ENCODE measurements around the gene NUDT1.

NUDT1 gene

DNA sequence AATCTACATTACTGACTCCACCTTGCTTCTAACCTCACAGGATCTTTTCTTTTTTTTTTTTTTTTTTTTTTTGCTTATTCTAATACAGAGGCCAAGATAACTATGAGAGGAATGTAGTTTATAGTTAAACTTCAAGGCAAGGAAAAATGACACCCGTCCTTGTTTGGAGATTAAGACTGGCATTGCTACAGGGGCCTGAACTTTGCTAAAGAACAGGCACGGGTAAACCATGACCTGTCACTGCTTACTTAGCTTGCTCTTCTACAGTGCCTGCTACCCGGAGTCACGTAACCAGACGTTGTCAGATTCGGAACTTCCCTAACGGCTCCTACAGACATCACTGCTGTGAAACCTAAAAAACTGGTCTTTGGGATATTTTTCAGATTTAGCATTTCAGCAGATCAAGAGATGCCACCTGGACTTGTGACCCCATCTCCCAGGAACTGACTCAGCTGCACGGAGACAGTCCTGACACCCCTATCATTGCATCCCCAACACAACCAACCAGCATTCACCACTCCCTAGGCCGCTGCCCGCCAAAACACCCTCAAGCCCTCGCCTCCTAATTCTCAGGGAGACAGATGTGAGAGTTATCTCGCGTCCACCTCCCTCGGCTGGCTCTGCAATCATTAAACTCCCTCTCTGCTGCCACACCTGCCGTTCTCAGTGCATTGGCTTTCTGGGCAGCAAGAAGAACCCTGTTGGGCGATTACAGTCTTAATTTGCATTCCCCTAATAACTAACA is 36.8 kb upstream of the NUDT1 start:
- DNase-seq (ENCODE audit: low spot score) = no peak

DNA sequence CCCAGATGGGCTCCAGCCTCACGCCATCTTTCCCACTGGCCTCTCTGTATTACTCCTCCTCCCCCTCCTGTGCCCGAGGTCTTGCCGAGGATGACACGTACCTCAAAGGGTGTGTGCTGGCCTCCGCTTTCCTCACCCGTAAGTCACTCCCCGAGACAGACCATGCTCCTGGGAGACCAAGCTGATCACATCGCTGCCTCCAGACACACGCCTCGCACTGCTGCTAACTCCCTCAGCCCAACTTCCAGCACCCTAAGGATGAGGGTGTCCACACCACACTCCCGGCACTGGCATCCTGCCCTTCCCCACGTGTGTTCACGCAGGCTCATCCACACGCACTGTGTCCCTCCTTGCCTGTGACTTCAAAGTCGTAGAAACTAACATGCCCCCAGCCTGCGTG is 33.3 kb upstream of the NUDT1 start:
- DNase-seq (ENCODE audit: low spot score) = no peak

DNA sequence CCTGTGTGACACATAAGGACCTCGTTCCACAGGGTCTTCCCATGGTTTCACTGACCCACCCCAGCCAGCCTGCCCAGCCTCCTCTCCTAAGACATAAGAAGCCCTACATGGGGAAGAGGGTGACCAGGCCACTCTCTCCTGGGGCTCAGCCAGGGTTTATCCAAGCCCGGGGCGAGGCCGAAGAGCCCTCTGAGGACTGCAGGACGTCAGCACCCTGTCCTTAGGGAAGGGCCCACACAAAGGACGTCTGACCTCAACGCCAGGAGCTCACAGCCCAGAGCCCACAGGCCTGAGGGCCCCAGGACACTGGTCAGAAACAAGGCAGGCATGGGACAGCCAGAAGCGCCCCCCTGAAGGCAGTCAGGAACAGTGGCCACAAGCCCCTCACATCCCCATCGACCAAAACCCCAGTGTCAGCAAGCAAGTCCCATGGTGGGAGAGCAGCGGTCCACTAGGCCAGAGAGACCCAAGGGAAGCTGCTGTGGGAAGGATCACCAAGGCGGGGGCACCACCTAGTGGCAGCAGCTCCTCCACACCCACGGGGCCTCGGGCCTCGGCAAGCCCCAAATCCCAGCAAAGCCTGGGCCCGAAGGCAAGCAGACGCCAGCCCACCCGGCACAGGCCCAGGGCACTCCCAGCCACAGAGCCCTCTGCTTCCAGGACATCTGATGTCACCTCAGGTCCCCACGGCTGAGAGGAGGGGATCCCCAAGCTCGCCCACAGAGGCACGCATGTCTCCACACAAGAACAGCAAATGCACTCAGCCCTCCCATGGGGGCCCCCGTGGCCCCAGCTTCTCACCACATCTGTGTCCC is 32.7 kb upstream of the NUDT1 start:
- DNase-seq (ENCODE audit: low spot score) = peak; percentile 93

DNA sequence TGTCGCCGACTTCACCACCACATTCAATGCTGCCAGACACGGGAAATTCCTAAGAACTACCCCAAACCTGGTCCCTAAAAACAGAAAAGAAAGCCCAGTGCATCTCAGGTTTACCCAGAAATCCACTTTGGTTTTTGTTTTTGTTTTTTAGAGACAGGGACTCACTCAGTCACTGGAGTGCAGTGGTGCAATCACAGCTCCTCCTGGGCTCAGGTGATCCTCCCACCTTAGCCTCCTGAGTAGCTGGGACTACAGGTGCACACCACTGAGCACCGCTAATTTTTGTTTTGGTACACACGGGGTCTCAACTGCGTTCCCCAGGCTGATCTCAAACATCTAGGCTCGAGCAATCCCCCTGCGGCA is 32.1 kb upstream of the NUDT1 start:
- DNase-seq (ENCODE audit: low spot score) = no peak

DNA sequence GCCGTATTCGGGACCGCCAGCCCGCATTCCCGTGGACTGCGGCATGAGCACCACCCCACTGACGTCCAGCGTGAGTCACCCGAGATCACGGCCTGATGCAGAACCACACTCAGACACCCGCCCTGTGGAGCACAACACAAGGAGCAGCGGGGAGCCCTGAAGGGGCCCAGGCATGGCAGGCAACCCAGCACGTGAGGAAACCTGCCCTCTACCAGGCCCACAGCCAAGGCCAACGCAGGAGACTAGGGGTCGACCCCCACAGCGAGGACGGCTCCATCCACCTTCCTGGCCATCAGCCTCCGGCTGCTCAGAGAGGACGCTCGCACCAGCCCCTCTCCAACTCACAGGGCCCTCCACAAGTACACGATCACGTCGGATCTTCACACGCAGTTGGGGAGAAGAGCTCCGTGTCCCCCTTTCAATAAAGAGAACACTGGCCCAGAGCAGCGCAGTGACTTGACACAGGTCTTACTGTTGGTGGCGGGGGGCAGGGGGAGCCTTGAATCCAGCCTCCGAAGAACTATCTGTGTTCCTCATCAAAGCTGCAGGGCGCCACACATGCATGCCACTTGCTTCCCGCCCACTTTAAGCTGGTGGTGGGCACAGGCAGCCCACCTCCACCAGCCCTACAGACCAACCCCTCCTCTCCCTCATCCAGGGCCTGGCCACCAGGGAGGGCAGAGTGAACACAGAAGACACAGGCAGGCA is 31.3 kb upstream of the NUDT1 start:
- DNase-seq (ENCODE audit: low spot score) = no peak

DNA sequence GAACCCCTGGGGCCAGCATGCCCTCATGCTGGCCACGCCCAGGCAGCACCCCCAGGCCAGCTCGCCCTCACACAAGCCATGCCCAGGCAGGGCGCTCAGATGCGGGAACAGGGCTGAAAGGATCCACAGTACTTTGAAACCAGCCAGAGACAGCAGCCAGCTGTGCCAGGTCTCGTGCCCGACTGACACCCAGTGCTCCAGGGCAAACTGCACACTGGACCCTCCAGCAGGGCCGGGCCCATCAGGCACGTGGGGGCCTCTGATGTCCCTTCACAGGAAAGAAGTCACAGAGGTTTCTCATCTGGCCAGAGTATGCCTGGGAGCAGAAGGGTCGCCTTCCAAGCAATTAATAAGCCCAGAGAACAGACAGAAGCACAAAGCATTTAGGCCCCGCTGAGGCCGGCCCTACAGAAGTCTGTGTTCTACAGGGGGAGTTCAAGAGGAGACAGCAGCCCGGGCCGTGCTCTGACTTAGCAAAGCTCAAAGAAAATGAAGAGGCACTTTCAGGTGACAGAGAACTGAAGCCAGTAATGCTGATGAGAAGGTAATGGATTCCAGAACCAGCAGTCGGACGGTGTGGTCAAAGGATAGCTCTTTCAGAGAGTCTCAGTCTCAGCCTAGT is 30.7 kb upstream of the NUDT1 start:
- DNase-seq (ENCODE audit: low spot score) = no peak

DNA sequence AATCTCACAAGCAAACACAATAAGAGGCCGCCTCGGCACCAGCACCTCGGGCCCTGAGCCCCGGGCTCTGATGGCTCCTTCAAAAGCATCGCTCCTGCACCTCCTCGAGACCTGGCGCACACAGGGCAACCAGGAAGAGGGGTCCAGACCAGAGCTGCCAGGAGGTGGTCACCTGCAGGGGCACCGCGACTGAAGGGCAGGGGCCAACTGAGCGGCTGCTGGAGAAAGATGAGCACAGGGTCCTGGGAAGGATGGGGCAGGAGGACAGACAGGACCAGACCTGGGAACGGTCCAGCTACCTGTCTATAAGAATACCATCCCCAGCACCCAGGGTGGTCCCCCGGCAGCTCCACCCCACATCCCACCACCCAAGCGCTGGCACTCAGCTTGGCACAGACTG is 30.1 kb upstream of the NUDT1 start:
- no peak for DNase-seq (ENCODE audit: low spot score)

DNA sequence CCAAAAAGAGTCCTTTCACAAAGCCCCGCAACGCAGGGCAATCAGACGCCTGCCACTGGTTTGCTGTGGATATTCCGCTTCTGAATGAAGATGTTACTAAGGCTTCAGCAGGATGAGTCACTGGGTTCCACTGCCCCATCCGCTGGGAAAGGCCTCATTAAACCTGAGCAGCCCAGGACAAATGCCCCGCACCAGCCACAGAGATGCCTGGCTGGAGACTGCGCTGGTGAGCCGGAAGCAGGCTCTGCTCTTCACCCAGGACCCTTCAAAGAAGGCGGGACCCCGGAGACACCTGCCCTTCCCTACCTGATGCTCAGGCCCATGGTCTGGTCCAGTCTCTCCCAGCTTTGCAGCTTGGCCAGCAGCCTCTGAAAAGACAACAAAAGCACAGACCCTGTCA is 29.1 kb upstream of the NUDT1 start:
- DNase-seq (ENCODE audit: low spot score) = no peak

DNA sequence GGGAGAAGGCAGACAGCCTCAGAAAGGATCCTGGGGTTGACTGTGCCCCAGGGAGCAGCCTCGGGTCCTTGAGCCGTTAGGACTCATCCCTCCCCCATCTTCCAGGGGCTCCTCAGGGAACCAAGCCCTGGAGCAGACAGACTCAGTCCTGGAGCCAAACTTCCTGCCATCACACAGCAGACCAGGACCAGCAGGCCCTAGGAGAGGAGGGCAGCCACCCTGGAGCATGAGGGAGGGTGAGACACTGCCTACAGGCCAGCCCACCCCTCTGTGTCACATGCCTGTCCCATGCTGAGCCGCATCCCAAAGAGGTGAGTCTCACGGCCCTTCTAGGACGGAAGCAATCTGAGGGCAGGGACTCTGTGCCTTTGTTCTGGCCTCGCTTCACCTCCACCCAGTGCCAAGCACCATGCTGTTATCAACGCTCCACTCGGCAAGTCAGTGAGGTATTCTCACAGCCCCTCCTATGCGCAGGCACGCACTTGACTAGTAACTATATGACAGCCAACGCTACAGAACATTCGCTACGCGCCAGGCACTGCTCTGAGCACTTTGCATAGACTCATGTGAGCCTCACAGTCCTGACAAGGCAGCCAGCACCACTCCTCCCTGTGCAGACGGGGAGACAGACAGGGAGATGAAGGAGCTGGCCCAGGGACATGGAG is 28.3 kb upstream of the NUDT1 start:
- DNase-seq (ENCODE audit: low spot score) = no peak

DNA sequence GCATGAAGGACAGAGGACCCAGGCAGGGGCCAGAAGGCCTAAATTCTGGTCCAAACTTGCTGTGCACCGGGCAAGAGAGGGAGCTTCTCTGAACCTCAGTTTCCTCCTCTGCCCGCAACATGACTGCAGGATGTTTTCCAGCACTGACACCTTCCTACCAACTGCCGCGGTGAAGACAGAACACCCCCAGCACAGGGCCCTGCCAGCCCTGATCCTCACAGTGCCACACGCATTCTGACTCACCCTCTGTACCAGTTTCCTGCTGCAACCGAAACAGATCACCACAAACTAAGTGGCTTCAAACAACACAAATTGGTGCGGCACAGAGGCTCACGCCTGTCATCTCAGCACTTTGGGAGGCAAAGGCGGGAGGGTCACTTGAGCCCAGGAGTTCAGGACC is 27.4 kb upstream of the NUDT1 start:
- DNase-seq (ENCODE audit: low spot score) = no peak

DNA sequence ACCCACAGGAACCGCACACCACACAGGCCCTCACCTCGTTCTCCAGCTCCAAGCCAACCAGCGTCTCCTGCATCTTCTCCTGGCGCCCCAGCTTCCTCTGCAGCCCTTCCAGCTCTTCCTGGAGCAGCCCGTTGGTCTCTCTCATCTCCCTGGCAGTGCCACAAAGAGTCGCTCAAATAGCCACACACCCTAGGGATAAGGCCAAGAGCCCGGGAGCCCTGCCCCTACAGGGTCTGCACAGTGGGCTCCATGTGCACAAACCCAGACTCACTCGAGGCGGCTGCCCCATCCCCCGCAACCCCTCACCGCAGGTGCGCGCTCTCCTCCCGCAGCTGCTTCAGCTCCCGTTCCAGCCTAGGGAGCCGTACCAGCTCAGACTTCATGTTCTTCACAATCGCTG is 26.2 kb upstream of the NUDT1 start:
- DNase-seq (ENCODE audit: low spot score) = no peak

DNA sequence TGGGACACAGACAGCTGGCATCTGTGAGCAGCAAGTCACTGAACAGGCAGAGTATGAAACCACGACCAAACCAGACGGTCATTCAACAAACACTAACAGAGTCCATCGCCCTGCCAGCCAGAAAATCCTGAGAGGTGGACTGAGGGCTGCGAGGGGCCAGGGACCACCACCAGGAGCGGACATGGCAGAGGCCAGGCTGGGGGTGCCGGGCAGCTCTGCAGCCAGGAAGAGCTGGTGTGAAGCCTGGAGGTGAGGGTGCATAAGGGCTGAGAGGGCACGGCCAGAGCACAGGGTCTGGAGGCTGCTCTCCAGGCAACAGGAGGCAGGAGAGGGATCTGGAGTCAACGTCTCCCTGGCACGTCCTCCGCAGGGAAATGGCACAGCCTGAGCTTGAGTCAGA is 24.8 kb upstream of the NUDT1 start:
- DNase-seq (ENCODE audit: low spot score) = no peak

DNA sequence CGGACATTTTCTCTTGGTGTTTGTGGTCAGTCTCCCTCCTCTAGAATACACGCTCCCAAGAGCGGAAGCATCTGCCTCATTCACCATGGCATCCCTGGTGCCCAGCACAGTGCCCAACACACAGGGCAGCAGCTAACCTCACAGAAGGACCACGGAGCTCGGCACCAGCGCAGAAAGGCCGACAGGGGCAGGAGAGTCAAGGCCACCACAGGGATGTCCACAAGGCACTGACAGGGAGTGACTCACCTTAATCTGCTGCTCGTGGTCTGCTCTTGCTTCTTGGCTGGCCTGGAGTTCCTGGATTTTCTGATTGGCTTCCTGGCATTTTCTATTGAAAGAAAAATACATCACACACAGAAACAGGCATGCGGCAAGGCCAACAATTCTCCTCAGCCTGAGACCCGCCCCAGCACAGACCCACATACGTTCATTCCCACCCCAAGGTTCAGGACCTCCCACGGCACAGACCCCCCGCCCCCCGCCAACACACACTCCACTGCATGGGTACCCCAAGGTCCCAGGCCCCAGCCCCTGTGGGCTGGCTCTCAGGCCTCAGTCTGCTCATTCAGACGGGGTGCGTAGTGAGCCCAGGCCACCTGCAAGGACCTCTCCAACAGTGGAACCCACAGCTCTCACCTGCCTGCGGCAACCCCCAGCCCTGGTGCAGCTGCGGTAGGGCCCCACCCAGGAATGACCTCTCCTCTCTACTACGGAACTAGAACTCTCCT is 24.1 kb upstream of the NUDT1 start:
- DNase-seq (ENCODE audit: low spot score) = no peak

DNA sequence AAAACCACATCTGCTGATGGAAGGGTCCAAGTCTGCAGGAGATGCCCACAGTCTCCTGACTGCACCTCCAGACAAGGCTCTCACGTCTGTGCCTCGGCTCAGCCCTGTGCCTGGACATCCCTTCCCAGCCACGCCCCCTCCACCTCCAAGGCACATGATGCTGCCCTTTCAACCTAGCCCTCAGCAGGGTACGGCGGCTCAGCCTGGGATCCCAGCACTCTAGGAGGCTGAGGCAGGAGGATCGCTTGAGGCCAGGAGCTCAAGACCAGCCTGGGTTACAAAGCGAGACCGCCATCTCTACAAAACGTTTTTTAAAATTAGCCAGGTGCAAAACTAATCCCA is 23.6 kb upstream of the NUDT1 start:
- no peak for DNase-seq (ENCODE audit: low spot score)

DNA sequence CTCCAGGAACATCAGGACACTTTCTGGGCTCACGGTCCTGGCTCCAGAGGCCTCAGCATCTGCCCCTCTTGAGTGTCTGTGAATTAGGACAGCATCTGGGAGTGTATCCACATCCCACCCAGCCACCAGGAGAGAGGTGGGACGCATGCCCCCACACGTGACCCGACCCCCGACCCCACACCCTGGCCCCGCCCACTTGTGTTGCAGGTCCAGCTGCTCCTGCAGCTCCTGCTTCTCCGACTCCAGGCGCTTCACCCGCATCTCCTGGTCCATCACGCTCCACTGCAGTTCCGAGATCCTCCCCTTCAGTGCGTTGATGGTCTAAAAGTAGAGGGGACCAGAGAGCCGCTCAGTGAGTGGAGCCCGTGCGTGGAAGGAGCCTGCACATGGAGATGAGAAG is 22.9 kb upstream of the NUDT1 start:
- DNase-seq (ENCODE audit: low spot score) = no peak

DNA sequence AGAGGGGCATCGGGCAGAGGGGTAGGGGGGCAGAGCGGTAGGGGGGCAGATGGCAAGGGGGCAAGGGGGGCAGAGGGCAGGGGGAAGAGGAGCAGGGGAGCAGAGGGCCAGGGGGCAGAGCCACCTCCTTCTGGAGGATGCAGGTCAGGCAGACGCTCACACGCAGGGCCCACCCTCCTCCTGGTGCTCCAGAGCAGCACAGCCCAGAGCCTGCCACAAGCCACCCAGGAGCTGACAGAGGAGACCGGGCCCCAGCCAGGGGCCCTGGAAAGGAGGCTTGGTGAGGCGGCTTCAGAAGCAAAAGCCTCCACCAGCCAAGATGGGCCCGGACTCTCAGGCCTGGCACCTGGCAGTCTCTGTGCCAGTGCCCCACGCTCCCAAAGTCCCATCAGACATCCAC is 22.4 kb upstream of the NUDT1 start:
- no peak for DNase-seq (ENCODE audit: low spot score)

DNA sequence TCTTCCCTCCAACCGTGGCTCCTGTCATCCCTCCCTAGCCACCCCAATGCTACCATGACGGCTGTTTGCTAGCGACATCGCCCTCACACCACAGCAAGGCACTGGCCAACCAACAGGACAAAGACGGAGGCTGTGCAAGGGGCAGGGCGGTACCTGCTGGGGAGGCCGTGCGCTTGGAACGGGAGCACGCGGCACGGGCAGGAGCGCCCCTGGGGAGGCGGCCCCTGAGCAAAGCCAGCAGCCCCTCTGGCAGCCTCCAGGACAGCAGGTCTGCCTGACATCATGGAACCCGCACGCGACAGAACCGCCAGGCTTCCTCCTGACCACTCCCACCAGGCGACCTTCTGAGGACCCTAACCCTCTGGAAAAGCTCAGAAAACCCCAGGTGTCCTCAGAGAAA is 22.0 kb upstream of the NUDT1 start:
- no peak for DNase-seq (ENCODE audit: low spot score)

DNA sequence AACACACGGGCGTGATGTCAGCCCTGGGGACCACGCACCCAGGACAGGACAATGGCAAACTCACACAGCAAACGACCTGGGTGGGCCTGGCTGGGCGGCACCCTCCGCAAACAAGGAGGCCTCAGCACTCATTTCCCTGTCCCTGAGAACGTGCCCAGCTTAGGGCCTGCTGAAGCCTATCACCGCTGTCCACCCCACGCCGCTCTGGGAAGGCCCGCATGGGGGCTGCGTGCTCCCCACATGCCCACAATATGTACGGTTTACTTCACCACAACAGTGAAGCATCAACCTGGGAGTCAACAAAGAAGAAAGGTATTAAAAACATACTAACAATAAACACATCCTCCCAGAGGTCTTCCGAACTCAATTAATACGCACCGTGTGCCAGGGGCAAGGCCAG is 21.5 kb upstream of the NUDT1 start:
- no peak for DNase-seq (ENCODE audit: low spot score)

DNA sequence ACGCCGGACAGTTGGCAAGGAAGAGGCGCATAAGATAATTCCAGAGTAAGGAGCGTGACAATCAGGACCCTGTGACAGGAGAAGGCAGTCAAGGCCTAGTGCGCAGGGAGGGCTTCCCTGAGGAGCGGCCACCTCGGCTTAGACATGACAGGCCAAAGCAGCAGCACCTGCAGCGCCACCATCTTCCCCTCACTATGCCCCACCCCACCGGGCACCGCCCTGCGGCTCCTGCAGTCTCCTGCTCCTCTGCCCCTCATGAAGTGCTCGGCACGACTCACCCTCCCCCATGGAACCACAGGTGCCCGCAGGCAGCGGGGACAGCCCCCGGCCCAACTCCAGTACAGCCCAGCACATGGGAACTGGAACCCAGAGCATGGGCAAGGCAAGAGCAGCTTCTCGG is 21.1 kb upstream of the NUDT1 start:
- DNase-seq (ENCODE audit: low spot score) = no peak

DNA sequence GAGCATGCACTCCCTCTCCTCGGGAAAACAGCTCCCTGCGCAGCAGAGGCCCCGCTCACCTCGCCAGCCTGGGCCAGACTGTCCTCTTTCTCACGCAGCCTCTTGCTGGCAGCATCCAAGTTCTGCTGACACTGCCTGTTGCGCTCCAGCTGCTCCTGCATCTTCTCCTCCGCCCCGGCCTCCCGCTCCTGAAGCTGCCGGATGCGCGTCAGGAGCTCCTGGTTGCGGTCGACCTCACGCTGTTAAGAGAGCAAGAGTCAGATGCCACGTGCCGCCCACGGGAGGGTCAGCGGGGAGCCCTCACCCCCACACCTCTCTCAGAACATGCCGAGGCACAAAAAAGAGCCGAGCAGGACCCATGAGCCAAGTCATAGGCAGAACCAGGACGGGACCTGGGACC is 19.5 kb upstream of the NUDT1 start:
- DNase-seq (ENCODE audit: low spot score) = no peak

DNA sequence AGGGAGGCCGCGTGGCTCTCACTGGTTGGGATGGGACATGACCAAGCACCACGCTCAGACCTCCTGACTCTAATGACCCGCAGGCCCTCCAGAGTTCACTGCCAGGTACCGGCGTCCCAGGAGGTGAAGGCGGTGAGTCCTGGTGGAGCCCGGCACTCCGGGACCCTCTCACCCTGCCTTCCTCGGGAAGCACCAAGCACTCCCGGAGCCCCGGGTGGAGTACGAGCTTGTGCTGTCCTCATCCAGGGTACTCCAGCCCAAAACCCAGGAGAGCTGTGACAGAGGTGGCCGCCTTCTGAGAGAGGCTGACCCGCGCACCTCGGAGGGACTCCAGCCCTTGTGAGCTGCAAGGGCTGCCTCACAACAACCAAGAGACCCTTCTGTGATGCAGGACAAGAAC is 18.7 kb upstream of the NUDT1 start:
- no peak for DNase-seq (ENCODE audit: low spot score)

DNA sequence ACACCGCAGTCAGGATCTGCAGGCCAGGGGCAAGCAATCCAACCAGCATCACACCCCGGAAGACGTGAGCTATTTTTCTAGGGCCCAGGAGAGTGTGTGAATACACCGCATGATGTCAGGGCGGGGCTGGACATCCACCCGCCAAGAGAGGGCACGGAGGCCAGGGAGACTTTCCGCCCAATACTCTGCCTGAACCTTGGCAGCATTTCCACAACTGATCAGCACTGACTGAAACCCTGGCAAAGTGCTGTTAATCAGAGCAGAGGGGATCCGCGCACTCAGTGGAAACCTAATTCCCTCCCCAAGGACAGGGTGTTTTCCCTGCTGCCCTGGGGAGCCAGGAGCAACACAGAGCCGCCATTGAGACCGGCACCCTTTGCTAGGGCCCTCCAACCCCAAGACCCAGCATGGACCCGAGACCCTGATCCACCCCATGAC is 17.5 kb upstream of the NUDT1 start:
- DNase-seq (ENCODE audit: low spot score) = no peak
